ENCODE data around the gene NARF. TPM values are rescaled to one million over a fixed set of nuclear protein-coding genes. Genes with fewer than 3 reads are reported as not detected.

Gene NARF
- polyA plus RNA-seq, 1 donor (not counting 4 experiments of a cell fraction or from before 2014, with no cell fraction given) = 36.8 TPM

GRCh38 chr17:82461827-82462524 lies 3.4 kb downstream of the NARF start:
- no peaks in the 10 kb centered on the region for H3K9me1 ChIP-seq (ENCODE audit: control insufficient read depth, extremely low read depth, insufficient read depth, low read length)
- dilution Hi-C loops (cut with MboI; ENCODE audit: extremely low pct_ligation_motif_present, low sequenced_read_pairs) = no loop called here
- H2AFZ ChIP-seq (ENCODE audit: control insufficient read depth, low read length) = no peak overlapping the region
- no peaks in the 10 kb centered on the region for H4K20me1 ChIP-seq (ENCODE audit: control insufficient read depth, extremely low read depth, insufficient read depth, low read length)
- no peak overlapping the region for H3K4me3 ChIP-seq (ENCODE audit: control insufficient read depth in 2 of 3, extremely low read depth in 1 of 3, insufficient read depth in 2 of 3, low read depth in 1 of 3, low read length in 3 of 3)
- H3K4me2 ChIP-seq (ENCODE audit: control insufficient read depth, extremely low read depth, insufficient read depth, low read depth, low read length) = no peak overlapping the region
- peaks cover 15% of the 10 kb centered on the region for H3K4me1 ChIP-seq (ENCODE audit: control insufficient read depth, extremely low read depth, insufficient read depth, low read length)
- peaks cover 11 to 12% of the 10 kb centered on the region in 2 experiments for H3K36me3 ChIP-seq (ENCODE audit: control insufficient read depth in 2 of 2, extremely low read depth in 1 of 2, insufficient read depth in 2 of 2, low read length in 2 of 2)
- H3K79me2 ChIP-seq (ENCODE audit: control insufficient read depth, insufficient read depth, low read length) = peaks cover 6% of the 10 kb centered on the region
- H3K27me3 ChIP-seq (ENCODE audit: control insufficient read depth, extremely low read depth, insufficient read depth, low read length) = no peaks in the 10 kb centered on the region
- DNase-seq (ENCODE audit: low read depth, low spot score) (no peak), FAIRE-seq (no peak)
- H3K9me3 ChIP-seq (ENCODE audit: control insufficient read depth, low read depth, low read length) = no peaks in the 10 kb centered on the region
- no peak overlapping the region for H3K27ac ChIP-seq (ENCODE audit: control insufficient read depth, insufficient read depth, low read length)
- no peak overlapping the region for H3K9ac ChIP-seq (ENCODE audit: control insufficient read depth, extremely low read depth, insufficient read depth, low read length)
- TF ChIP-seq EZH2 (IDR thresholded peaks at IDR 0.05; ENCODE audit: low read length) (no peak), CTCF (optimal IDR thresholded peaks at IDR 0.05 in 1 of 3, IDR thresholded peaks at IDR 0.05 in 1 of 3, conservative IDR thresholded peaks at IDR 0.05 in 1 of 3; ENCODE audit: extremely low read depth in 1 of 3, insufficient read depth in 2 of 3, low read length in 3 of 3) (no peak)

- no peaks in the 10 kb centered on the region for H4K20me1 ChIP-seq (ENCODE audit: control insufficient read depth, extremely low read depth, insufficient read depth, low read length)
- H3K4me3 ChIP-seq (ENCODE audit: control insufficient read depth in 2 of 3, extremely low read depth in 1 of 3, insufficient read depth in 2 of 3, low read depth in 1 of 3, low read length in 3 of 3) = no peak overlapping the region
- DNase-seq (ENCODE audit: low read depth, low spot score) (no peak), FAIRE-seq (no peak)
- TF ChIP-seq EZH2 (IDR thresholded peaks at IDR 0.05; ENCODE audit: low read length) (no peak), CTCF (optimal IDR thresholded peaks at IDR 0.05 in 1 of 3, IDR thresholded peaks at IDR 0.05 in 1 of 3, conservative IDR thresholded peaks at IDR 0.05 in 1 of 3; ENCODE audit: extremely low read depth in 1 of 3, insufficient read depth in 2 of 3, low read length in 3 of 3) (no peak)
- no peaks in the 10 kb centered on the region for H3K27me3 ChIP-seq (ENCODE audit: control insufficient read depth, extremely low read depth, insufficient read depth, low read length)
- peaks cover 11 to 12% of the 10 kb centered on the region in 2 experiments for H3K36me3 ChIP-seq (ENCODE audit: control insufficient read depth in 2 of 2, extremely low read depth in 1 of 2, insufficient read depth in 2 of 2, low read length in 2 of 2)
- H3K4me1 ChIP-seq (ENCODE audit: control insufficient read depth, extremely low read depth, insufficient read depth, low read length) = peaks cover 6% of the 10 kb centered on the region
- H3K9me1 ChIP-seq (ENCODE audit: control insufficient read depth, extremely low read depth, insufficient read depth, low read length) = no peaks in the 10 kb centered on the region
- H3K27ac ChIP-seq (ENCODE audit: control insufficient read depth, insufficient read depth, low read length) = no peak overlapping the region
- no peak overlapping the region for H2AFZ ChIP-seq (ENCODE audit: control insufficient read depth, low read length)
- H3K9me3 ChIP-seq (ENCODE audit: control insufficient read depth, low read depth, low read length) = no peaks in the 10 kb centered on the region
- H3K4me2 ChIP-seq (ENCODE audit: control insufficient read depth, extremely low read depth, insufficient read depth, low read depth, low read length) = no peak overlapping the region
- dilution Hi-C loops (cut with MboI; ENCODE audit: extremely low pct_ligation_motif_present, low sequenced_read_pairs) = no loop called here
- H3K79me2 ChIP-seq (ENCODE audit: control insufficient read depth, insufficient read depth, low read length) = peaks cover 6% of the 10 kb centered on the region
- no peak overlapping the region for H3K9ac ChIP-seq (ENCODE audit: control insufficient read depth, extremely low read depth, insufficient read depth, low read length)
Measured at GRCh38 chr17:82463391-82463790, 4.8 kb downstream of the NARF start.

Measured in keratinocyte (primary cell).